Panc1 (cell line): ENCODE data around the gene MFSD6.

Experiments
- POLR2AphosphoS5 ChIP-seq: IDR thresholded peaks from 2 replicates; pipeline ENCODE4 v1.6.1; 2012; ENCODE audit warnings: mild to moderate bottlenecking, low read depth, low read length, moderate library complexity
- TF ChIP-seq, protein P1 (sequence below): fragments of 450-650 bp; IDR thresholded peaks from 2 replicates; pipeline ENCODE4 v1.5.1; 2017; ENCODE audit warnings: mild to moderate bottlenecking

DNA sequence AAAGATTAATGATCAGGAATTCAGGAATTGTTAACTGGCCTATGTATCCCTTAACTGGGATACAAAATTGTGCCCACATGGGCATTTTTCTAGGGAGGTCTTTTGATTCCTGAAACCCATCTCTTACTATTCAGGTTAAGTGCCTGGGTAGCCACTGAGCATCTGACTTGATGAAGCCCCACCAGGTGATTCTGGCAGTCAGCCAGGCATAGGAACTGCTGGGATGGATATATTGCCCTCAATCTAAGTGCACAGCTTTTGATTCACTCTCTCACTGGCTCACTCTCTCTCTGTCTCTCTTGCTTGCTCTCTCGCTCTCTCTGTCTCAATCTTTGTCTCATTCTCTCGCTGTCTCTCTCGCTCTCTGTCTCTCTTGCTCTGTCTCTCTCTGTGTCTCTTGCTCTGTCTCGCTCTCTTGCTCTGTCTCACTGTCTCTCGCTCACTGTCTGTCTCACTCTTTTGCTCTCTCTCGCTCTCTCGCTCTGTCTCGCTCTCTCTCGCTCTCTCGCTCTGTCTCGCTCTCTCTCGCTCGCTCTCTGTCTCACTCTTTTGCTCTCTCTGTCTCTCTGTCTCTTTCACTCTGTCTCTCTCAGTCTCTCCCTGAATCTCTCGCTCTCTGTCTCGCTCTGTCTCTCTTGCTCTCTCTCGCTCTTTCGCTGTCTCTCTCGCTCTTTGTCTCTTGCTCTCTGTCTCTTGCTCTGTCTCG, 42.5 kb upstream of the MFSD6 start:
- TF ChIP-seq, protein P1, sequence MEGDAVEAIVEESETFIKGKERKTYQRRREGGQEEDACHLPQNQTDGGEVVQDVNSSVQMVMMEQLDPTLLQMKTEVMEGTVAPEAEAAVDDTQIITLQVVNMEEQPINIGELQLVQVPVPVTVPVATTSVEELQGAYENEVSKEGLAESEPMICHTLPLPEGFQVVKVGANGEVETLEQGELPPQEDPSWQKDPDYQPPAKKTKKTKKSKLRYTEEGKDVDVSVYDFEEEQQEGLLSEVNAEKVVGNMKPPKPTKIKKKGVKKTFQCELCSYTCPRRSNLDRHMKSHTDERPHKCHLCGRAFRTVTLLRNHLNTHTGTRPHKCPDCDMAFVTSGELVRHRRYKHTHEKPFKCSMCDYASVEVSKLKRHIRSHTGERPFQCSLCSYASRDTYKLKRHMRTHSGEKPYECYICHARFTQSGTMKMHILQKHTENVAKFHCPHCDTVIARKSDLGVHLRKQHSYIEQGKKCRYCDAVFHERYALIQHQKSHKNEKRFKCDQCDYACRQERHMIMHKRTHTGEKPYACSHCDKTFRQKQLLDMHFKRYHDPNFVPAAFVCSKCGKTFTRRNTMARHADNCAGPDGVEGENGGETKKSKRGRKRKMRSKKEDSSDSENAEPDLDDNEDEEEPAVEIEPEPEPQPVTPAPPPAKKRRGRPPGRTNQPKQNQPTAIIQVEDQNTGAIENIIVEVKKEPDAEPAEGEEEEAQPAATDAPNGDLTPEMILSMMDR: no peak
- TF ChIP-seq POLR2AphosphoS5: no peak
